Fibroblast of upper back skin (primary cell): ENCODE measurements around the gene ARHGAP9.
"Not testable (repeated sequence)": the region's sequence is repeated elsewhere in the genome, so short reads cannot be mapped to it uniquely, and the experiment has no call there.

ENCODE experiments used
- DNase-seq: peaks from one replicate; pipeline ENCODE4 v3.0.0-alpha.2; 2013

The ARHGAP9 gene

GRCh38 chr12:57456145-57456700, 23.4 kb downstream of the ARHGAP9 start:
- peak; percentile 71 for DNase-seq

GRCh38 chr12:57455374-57456144, 24.1 kb downstream of the ARHGAP9 start:
- DNase-seq = peak; percentile 26

- peak; percentile 99 for DNase-seq
Measured at GRCh38 chr12:57454566-57455373, 24.9 kb downstream of the ARHGAP9 start, which contains the start of gene INHBE. TSS of gene INHBE (plus strand) at chr12:57455307. CDS start at chr12:57455537, 230 bp downstream.

DNA sequence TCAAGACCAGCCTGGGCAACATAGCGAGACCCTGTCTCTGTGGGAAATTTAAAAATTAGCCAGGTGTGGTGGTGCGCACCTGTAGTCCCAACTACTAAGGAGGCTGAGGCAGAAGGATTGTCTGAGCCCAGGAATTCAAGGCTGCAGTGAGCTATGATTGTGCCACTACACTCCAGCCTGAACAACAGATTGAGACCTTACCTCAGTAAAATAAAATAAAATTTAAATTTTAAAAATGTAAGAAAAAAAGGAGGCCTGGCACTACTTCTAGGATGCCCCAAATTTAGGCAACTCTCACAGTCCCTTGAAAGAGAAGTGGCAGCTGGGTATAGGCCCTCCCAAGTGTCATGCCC, 25.5 kb downstream of the ARHGAP9 start:
- no peak for DNase-seq

DNA sequence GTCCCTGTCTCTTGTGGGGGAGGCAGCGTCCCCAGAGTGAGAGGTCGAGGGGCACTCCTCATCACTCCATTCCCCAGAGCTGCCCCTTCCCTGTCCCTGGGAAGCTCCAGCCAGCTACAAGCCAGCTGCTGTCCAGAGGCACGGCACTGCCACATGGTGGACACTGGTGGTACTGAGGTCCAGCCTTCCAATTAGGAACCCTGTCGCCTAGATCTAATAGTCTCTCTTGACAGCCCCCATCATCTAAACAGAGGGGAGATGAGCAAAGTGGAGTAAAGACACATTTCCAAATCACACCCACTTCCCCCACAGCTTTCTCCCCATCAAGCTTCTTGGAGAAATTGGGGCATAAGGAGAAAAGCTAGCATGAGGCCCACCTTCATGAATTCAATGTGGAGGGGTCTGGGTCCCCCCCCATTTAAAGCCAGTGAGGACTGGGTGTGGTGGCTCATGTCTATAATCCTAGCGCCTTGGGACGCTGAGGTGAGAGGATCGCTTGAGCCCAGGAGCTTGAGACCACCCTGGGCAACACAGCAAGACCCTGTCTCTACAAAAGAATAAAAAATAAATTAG, 26.6 kb downstream of the ARHGAP9 start:
- peak; percentile 85 for DNase-seq

DNA sequence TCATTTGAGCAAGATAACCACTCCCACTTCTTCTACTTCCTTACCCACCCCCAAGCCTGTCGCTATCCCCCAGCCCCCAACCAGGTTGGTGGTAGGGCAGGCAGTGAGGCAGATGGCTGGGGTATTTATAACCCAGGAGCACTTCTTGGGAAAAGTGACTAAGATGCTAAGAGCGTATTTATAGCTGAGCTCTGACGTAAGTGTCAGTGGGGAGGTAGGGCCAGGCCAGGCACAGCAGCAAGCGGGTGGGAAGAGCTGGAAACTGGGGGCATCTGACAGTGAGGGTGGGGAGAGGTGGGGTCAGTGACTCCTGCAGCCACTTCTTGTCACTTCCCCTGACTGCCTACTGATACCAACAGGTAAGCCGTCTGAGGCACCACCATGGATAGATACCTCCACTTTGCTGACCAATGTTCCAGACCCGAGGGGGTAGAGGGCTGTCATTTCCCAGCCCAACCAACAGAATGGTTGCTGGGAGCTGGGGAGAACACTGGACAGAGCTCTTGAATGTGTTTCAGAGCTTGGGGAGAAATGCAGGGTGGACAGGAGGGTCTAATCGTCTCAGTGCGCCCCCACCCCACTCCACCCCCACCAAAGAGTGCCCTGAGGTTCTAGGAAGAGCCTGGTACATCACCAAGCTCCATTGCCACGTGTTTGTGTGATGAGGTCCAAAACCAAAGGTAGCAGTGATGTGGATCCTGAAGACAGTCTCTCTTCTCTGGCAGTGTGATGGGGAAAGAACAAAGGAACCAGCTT, 27.3 kb downstream of the ARHGAP9 start:
- peak; percentile 96 for DNase-seq

GRCh38 chr12:57451233-57451778, 28.4 kb downstream of the ARHGAP9 start:
- DNase-seq = no peak

DNA sequence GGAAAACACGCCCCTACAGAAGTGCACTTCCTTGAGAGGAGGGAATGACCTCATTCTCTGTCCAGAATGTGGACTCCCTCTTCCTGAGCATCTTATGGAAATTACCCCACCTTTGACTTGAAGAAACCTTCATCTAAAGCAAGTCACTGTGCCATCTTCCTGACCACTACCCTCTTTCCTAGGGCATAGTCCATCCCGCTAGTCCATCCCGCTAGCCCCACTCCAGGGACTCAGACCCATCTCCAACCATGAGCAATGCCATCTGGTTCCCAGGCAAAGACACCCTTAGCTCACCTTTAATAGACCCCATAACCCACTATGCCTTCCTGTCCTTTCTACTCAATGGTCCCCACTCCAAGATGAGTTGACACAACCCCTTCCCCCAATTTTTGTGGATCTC, 29.6 kb downstream of the ARHGAP9 start:
- no peak for DNase-seq

DNA sequence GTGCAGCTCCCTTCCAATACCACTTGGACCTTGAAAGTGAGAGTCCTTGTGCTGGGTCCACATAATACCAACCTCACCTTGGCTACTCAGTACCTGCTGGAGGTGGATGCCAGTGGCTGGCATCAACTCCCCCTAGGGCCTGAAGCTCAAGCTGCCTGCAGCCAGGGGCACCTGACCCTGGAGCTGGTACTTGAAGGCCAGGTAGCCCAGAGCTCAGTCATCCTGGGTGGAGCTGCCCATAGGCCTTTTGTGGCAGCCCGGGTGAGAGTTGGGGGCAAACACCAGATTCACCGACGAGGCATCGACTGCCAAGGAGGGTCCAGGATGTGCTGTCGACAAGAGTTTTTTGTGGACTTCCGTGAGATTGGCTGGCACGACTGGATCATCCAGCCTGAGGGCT, 30.3 kb downstream of the ARHGAP9 start:
- DNase-seq = no peak

DNA sequence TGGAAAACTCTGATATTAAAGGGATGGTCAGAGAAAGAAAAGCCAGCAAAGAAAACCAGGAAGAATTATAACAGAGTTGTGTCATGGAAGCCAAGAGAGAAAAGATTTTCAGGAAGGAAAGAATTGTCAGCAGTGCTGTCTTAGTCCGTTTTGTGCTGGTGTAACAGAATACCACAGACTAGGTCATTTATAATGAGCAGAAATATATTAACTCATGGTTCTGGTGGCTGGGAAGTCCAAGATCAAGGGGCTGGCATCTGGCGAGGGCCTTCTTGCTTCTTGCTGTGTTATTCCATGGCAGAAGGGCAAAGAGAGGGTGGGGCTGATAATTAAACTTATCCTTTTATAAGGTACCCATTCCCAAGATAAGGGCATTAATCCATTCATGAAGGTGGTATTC, 31.0 kb downstream of the ARHGAP9 start:
- no peak for DNase-seq

DNA sequence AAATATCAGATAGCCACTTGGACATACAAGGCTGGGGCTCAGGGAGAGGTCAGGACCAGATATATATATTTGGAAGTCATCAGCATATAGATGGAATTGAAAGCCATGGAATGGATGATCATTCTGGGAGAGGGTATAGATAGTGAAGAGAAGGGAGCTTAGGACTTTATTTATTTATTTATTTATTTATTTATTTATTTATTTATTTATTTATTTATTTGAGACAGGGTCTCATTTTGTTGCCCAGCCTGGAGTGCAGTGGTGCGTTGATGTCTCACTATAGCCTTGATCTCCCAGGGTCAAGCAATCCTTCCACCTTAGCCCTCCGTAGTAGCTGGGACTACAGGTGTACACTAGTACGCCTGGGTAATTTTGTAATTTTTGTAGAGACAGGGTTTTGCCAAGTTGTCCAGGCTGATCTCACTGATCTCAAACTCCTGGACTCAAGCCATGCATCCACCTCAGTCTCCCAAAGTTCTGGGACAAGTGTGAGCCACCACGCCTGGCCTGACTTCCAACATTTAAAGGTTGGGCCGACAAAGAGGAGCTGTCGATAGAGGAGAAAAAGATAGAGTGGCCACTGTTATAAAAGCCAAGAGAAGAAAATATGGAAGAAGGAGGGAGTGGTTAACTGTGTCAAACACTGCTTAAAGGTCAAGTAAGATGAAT, 33.2 kb downstream of the ARHGAP9 start:
- no peak for DNase-seq

GRCh38 chr12:57444744-57445143, 34.9 kb downstream of the ARHGAP9 start:
- no peak for DNase-seq

DNA sequence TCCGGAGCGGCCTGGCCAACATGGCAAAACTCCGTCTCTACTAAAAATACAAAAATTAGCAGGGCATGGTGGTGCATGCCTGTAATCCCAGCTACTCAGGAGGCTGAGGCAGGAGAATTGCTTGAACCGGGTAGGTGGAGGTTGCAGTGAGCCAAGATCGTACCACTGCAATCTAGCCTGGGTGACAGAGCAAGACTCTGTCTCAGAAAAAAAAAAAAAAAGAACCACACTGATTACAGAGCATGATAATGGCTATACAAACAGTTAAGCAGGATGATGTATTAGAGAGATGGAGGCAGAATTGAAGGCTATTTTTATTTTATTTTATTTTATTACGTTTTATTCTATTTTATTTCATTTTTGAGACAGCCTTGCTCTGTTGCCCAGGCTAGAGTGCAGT, 35.3 kb downstream of the ARHGAP9 start:
- not testable (repeated sequence) for DNase-seq

DNA sequence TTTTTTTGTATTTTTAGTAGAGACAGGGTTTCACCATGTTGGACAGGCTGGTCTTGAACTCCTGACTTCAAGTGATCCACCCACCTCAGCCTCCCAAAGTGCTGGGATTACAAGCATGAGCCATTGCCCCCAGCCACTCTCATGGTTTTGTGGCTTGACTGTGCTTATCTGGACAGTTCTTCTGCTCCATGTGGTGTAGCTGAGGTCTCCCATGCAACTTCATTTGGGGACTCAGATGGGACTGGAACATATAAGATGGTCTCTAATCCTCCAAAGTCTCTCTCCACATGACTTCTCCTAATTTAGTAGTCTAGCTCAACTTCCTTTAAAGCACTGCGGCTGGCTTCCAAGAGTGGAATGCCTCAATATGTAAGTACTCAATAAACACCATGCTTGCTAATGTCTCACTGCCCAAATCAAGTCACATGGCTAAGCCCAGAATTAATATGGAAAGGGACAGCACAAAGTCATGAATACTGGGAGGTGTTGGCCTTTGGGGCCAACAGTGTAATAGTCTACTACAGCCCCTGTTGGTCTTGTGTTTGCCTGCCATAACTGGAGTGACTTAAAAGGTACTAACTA, 37.7 kb downstream of the ARHGAP9 start:
- DNase-seq = no peak

DNA sequence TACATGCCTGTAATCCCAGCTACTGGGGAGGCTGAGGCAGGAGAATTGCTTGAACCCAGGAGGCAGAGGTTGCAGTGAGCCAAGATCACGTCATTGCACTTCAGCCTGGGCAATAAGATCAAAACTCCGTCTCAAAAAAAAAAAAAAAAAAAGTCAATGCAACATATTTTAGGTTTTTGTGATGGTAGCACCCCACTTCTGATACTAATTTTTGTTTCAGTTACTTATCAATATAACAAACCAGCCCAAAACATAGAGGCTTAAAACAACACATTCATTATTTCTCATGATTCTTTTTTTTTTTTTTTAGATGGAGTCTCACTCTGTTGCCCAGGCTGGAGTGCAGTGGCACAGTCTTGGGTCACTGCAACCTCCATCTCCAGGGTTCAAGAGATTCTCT, 38.3 kb downstream of the ARHGAP9 start:
- DNase-seq = not testable (repeated sequence)

GRCh38 chr12:57439762-57440266, 39.9 kb downstream of the ARHGAP9 start:
- DNase-seq = no peak

DNA sequence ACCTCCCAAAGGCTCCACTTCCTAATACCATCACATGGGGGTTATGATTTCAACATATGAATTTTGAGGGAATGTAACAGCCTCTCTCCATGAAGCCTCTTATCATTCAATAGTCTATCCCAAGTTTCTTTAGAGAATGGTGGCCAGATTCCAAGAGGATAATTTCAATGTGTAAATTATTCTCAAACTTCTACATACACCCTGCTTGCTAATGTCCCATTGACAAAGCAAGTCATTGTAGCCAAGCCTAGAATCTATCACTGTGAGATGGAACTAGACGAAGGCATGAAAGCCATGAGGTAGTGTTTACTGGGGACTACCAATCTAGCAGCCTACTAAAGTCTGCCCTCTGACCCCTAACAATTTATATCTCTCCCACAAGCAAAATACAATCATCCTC, 41.3 kb downstream of the ARHGAP9 start:
- DNase-seq = no peak

DNA sequence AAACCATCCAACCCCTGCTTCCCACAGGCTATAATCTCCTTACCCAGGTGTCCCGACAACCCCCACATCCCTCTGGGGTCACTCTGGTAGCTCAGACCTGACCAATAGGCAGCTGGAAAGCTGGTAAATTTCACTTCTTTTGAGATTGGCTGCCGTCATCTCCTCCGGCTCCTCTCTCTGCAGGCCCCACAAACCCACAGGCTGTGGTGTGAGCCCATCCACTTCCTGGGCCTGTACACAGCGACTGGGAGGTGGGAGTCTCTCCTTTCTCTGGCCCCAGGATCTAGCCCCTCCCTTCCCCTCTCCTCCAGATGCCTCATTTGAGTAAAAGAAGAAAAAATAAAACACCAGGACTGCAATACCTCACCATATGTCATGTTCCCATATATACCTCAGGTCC, 44.4 kb downstream of the ARHGAP9 start:
- DNase-seq = no peak

DNA sequence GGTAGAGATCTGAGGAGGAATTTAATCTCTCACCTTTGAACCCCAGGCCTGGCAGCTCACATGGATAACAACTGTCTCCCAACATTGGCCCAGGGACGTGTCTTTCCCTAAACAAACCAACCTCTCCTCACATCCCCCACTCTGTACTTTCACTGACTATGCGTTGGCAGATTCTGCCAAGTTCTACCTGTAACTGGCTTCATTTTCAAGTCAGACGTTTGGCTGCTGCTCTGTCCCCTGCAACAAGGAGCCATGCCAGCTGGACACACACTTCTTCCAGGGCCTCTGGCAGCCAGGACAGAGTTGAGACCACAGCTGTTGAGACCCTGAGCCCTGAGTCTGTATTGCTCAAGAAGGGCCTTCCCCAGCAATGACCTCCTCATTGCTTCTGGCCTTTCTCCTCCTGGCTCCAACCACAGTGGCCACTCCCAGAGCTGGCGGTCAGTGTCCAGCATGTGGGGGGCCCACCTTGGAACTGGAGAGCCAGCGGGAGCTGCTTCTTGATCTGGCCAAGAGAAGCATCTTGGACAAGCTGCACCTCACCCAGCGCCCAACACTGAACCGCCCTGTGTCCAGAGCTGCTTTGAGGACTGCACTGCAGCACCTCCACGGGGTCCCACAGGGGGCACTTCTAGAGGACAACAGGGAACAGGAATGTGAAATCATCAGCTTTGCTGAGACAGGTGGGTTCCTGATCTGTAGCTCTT, 45.0 kb downstream of the ARHGAP9 start, which contains the start of gene INHBC:
Gene INHBC (plus strand): TSS at position 268 of the 707 bp plus-strand sequence. CDS start 103 bp downstream, at position 371.
- no peak for DNase-seq

DNA sequence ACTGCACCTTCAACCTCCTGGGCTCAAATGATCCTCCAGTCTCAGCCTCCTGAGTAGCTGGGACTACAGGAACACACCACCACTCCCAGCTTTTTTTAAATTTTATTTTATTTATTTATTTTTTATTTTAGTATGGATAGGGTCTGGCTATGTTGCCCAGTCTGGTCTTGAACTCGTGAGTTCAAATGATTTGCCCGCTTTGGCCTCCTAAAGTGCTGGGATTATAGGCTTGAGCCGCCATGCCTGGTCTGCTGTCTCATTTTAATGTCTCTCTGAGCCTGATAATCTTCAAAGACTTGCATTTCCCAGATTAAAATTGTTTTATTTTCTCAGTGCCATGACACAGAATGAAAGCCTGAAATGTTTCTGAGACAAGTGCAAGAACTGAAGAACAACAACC, 46.3 kb downstream of the ARHGAP9 start:
- DNase-seq = no peak
